Measurements from ENCODE around the gene FSTL5.

Gene FSTL5

DNA sequence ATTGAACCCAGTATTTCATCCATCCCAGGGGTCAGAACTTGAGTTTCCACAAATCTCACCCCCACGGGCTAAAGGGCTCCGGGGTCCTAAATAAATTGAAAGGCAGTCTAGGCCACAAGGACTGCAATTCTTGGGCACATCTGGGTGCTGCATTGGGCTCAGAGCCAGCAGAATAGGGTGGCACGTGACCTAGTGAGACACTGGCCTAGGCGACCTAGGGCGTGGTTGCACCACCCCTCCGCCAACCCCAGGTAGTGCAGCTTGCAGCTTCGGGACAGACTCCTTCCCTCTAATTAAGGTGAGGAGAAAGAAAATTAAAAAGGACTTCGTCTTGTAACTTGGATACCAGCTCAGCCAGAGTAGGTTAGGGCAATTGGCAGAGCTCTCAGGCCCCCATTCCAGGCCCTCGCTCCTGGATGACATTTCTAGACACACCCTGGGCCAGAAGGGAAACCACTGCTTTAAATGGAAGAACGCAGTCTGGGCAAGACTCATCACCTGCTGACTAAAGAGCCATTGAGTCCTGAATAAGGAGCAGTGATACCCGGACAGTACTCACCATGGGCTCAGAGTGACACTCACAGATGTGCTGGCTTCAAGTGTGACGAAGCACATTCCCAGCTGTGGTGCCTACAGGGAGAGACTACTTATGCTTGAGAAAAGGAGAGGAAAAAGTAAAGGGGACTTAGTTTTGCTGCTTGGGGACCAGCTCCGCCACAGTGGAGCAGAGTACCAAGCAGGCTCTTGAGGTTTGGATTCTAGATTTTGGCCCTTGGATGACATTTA is 735.4 kb downstream of the FSTL5 start:
- DNase-seq = no peak

DNA sequence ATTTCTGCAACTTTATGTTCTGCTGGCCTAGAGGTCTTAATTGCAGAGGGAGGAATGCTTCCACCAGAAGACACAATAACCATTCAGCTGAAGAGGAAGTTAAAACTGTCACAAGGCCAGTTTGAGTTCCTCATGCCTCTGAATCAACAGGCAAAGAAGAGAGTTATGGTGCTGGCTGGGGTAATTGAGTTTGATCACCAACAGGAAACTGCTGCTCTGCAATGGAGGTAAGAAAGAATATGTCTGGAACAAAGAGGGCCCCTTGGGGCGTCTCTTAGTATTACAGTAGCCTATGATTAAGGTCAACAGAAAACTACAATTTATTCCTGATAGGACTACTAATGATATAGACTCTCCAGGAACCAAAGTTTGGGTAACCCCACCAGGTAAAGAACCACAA is 744.0 kb downstream of the FSTL5 start:
- DNase-seq = no peak

DNA sequence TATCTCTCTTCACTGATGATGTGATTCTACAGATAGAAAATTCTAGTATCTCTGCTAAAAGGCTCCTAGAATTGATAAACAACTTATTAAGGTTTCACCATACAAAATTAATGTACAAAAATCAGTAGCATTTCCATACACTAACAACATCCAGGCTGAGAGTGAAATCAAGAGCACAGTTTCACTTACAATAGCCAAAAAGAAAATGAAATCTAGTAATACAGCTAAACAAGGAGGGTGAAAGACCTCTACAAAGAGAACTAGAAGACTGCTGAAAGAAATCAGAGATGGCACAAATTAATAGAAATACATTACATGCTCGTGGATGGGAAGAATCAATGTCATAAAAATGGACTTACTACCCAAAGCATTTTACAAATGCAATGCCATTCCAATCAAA is 751.9 kb downstream of the FSTL5 start:
- no peak for DNase-seq

DNA sequence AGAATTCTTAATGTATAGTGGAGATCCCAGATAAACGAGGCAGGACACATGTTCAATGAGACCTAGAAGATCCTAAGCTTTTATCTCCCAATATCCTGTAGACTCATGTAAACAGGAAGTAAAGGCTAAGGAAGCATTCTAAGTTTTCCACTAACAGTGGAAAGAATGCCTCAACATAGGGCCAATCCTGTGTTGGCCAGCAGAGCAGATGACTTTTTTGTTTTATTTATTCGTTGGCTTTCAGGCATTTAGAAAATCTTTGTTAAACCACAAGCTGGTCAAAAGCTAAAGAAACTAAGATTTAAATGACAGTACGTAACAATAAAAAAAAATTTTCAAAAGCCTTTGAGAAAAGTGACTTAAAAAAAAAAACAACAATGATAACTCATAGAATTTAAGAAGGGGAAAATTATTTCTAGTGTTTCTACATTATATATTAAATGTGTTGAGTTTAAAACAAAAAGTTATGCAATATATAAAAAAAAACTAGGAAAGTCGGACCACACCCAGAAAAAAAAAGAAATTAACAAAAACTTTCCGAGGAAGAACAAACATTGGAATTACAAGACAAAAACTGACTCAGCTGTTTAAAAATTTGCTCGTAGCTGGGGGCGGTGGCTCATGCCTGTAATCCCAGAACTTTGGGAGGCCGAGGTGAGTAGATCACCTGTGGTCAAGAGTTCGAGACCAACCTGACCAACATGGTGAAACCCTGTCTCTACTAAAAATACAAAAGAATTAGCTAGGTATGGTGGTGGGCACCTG is 759.3 kb downstream of the FSTL5 start:
- DNase-seq = no peak

DNA sequence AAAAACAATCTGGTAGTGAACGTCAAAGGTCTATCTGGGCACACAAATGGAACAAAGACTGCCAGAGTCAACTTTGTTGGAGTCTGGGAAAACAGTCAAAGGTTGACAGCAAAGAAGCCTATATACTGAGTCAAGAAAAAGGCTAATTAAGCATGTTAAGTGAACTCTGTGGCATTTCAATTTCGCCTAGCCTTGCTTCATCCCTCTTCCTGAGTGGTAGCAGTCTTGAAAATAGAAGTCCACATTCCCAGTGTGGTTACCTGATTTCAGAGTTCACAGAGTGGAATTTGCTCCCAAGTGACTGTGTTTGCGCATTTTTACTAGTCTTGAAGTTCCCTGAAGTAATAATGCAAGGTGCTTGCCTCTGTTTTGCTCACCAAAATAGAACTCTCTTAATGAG is 760.0 kb downstream of the FSTL5 start:
- DNase-seq = no peak

DNA sequence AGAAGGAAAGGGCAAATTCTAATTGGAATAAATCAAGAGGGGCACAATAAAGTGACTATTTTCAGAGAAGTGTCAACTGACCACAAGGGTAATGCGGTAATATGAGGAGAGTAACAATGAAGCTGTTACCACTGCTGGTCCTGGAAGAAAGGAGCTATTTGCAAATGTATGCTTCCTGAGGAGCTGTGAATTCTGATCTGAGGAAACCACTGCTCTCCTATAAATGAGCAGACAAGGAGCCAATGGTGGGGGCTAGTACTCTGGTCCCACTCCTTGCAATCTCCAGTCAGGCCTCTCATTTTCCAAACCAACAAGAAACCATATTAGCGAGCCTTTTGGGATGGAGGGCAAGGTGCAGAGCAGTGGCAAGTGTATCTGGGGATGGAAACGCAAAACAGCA is 770.2 kb downstream of the FSTL5 start:
- no peak for DNase-seq

DNA sequence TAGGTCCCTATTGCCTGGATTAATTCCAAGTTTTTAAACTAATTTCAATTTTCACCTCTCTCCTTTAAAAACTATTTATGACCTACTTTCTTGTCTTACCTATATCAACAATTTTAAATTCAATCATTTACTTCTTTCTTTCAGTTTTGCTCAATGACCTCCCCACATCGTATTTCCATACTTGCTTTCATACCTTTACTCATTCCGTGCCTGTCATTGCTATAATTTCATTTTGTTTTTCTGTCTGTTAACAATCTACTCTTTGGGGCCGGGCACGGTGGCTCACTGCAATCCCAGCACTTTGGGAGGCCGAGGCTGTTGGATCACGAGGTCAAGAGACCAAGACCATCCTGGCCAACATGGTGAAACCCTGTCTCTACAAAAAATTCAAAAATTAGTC is 781.1 kb downstream of the FSTL5 start:
- no peak for DNase-seq

DNA sequence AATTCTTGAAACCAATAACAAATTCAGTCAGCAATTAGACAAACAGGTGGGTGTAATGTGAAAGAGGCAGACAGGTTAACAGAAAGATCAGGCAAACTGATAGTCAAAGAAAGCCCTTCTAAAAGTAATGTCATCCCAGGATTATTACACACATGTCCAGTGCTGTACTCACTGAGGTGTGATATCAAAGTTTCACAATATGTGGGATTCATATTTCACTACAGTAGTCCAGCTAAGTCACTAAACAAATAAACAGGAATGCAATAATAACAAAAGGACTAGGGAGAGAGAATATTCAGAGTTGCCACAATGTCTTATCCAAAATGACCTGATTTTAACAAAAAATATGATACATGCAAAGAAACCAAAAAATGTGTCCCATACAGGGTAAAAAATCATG is 787.5 kb downstream of the FSTL5 start:
- no peak for DNase-seq

DNA sequence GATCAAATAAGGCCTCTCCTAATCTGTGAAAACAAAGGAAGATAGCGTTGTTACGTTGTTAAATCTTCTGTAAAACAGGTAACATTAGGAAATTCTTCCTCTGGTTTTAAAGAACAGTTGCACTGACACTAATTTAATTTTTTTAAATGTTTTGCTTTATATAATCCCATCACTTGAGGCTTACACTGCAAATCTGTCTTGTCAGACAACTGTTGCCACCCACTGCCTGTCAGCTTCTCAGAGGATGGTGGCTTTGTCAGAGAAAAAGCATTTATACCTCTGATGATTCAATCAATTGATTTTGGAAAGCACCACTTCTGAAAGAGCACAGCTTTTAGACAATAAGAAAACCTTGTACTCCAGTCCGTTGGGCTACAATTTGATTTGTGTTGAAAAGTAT is 799.1 kb downstream of the FSTL5 start:
- no peak for DNase-seq

DNA sequence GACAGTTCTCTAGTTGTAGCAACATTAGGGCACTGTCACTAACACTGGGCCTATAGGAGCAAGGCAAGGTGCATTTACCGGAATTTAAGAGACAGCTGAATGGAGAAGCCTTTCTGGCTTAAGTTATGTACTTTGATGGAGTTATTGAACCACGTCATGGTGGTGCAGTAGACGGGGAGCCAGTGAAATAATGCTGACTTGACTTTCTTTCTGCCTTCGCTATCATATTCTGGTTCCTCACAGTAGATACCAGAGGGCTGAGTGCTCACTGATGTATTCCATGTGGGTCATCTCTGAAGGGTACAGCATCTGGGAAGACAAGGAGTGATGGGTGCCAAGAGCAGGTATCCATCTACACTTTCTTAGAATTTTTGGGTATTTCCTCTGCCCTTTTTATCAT is 802.8 kb downstream of the FSTL5 start:
- DNase-seq = no peak

DNA sequence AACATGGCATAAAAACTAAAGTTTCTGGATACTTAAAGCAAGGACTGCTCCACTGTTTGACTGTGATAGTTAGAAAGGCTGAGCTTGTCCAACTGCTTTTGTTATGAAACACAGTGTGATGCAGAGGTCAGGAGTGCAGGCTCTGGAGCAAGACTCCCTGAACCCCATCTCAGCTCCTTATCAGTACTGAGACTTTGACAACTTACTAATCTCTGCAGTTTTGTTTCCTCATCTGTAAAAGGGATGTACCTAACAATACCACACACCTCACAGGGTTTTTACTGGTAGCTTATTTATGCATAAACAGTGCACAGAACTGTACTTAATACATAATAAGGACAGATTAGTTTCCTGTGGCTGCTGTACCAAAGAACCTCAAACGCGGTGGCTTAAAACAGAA is 804.3 kb downstream of the FSTL5 start:
- DNase-seq = no peak

DNA sequence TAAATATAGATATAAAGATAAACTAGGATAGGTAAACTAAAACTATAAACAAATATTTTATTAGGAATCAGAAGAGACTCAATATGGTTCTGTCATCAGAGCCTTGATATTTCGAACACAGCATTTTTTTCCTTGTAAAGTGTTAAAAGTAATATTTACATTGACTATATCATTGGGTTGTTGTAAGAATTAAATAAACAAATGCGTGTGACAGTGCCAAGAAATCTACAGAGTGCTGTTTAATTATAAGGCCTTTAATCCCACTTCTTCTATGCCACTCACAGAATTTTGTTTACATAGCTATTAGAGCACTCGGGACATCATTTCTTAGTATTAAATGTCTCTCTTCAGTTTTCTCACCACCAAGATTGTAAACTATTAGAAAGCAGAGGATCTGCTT is 807.4 kb downstream of the FSTL5 start:
- no peak for DNase-seq

DNA sequence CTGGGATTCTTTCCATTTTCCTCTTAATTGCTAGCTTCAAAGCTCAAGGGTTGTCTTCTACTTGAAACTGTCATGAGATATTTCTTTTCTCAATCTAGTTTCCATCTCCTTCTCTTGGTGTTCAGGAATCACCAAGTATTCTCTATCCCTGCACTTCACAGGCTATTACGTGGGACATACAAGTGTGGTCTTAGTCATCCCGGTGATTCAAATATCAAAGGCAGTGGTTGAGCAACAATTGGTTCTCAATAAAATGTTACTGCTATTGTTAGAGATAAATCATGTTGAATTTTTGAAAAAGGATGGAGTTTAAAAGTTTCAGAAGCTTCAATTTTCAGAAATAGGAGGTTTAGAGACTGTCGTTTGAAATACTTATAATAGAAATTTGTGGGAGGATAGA is 812.9 kb downstream of the FSTL5 start:
- no peak for DNase-seq

DNA sequence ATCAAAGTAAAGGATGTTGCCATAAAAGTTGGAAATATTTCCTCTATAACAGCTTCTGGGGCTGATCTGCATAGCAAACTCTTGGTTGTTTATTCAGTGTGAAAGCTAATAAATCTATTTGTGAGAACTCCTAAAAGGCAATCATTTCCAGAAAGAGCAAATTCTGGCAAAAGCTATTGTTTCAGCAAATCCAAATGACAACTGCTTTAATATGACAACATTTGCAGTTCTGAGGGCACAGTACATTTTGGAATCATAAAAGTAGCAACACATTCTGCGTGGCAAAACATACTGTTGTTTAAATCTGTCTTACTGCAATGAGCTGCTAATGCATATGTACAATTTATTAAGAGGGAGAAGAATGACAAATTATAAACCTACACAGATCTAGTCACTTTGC is 818.1 kb downstream of the FSTL5 start:
- no peak for DNase-seq

DNA sequence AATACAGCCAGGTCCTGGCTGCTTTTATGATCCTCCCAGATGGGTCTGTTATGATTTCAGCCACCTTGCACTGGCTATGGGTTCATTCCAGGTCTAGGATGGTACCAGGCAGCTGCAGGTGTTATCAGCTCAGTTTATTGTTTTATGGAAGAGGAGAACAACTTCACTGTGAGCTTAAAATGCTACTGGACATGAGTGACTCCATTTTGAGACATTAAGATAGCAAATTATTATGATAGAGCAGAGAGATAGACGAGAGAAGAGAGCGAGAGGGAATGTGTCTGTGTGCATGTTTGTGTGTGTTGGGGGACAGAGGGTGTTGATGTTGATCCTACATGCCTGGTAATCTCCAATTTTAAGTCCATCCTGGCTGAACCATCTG is 820.2 kb downstream of the FSTL5 start:
- DNase-seq = no peak

DNA sequence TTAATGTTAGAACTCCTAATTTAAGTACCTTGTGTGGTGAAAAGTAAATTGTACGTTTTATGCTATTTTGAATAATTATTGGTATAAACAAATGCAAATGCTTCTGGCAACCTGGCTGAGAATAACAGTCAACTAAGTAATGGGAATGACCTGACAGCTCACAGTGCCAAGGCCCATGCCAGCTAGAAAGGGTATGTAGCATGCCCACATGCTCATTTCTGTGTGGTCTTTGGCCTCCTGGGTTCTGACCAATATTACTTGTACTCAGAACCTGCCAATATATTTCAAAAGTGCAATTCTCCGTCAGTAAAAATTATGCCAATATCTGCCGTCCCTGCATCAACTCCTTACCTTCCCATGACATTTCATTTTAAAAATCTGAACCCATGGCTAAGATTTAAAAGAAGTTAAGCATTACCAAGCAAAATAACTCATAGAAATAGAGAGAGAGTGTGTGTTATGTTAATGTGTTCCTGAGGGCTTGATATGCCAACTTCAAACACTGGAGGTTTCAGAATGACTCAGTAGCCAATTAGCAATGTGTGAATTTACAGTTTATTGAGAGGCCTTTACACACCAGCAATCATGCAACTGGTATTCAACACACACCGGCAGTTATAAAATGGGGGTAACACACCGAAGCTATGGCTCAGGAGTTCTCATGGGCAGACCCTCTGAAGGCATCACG is 820.8 kb downstream of the FSTL5 start:
- no peak for DNase-seq

DNA sequence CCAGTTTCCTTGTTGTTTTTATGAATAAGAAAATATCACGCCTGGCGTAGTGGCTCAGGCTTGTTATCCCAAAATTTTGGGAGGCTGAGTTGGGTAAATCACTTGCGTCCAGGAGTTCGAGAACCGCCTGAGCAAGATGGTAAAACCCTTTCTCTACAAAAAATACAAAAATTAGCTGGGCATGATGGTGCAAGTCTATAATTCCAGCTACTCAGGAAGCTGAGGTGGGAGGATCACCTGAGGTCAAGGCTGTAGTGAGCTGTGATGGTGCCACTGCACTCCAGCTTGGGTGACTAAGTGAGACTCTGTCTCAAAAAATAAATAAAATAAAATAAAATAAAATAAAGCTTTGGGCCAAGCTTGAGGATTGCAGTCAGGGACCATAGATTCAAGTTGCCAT is 827.2 kb downstream of the FSTL5 start:
- no peak for DNase-seq

DNA sequence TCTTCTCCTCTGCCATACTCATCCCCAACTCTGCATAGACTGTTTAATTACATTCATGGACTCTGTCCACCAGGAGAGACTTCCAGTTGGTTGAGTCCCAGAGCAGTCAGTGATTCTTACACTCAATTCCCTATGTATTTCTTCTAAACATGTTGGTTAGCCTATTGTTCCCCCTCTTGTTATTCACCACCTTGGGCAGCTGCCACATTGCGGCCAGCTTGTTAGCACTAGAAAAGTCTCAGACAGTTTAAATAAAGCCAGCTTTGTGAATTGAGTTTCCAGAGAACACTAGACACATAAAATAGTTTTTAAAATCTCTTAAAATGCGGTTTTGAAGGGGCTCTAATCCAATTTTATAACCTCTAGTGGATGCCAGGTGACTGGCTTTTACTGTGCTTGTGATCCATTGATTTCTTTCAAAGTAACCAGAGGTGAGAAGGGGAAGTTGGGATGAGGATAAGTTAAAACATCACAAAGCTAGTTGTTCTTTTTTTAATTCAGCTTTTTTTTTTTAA is 827.7 kb downstream of the FSTL5 start:
- no peak for DNase-seq

Data from activated T-cell treated with anti-CD3 and anti-CD28 coated beads, Interleukin-2, amount 50 U/mL, for 48 hours (primary cell).